Kidney (tissue), 14 donors: Measurements from ENCODE around the gene ISM2. TPM values are rescaled to one million over a fixed set of nuclear protein-coding genes. Genes with fewer than 3 reads are reported as not detected.

Experiments used
- DNase-seq, 5 donors: peaks; one replicate each; pipeline ENCODE4 v3.0.0-alpha.2; 2013 to 2020
- FAIRE-seq: peaks from 2 replicates; lab custom pipeline; 2012; peaks lifted over from hg19 to GRCh38; lab: Jason Lieb, UNC
- H3K27ac ChIP-seq, 2 donors: one replicate each; pipeline ENCODE4 v1.7.0; 2013; ENCODE audit warnings: low read depth in 2 of 2, low read length in 2 of 2, inconsistent platforms in 1 of 2
- H3K27me3 ChIP-seq: one replicate; pipeline ENCODE4 v1.7.1; 2013; ENCODE audit warnings: low read length, inconsistent platforms; ENCODE audit not compliant: control insufficient read depth, insufficient read depth
- H3K36me3 ChIP-seq, 3 donors: one replicate each; pipeline versions ENCODE4 v1.7.0 to v1.7.1; 2013; ENCODE audit warnings: low read length in 3 of 3, control low read depth in 1 of 3, inconsistent platforms in 1 of 3; ENCODE audit not compliant: insufficient read depth in 3 of 3, control insufficient read depth in 2 of 3
- H3K4me1 ChIP-seq, 3 donors: one replicate each; pipeline versions ENCODE4 v1.7.0 to v1.7.1; 2013; ENCODE audit warnings: low read length in 3 of 3, inconsistent platforms in 1 of 3, low read depth in 1 of 3; ENCODE audit not compliant: control insufficient read depth in 2 of 3, insufficient read depth in 2 of 3
- H3K4me3 ChIP-seq, 3 donors: one replicate each; pipeline versions ENCODE4 v1.7.0 to v1.8.1; 2013; ENCODE audit warnings: low read length in 3 of 3, control low read depth in 1 of 3, inconsistent platforms in 1 of 3
- H3K9ac ChIP-seq, 3 donors: one replicate each; pipeline versions ENCODE4 v1.7.0 to v1.7.1; 2013; ENCODE audit warnings: low read length in 3 of 3, control low read depth in 1 of 3, inconsistent platforms in 1 of 3
- H3K9me3 ChIP-seq, 3 donors: one replicate each; pipeline versions ENCODE4 v1.7.0 to v1.7.1; 2013; ENCODE audit warnings: low read length in 3 of 3, control low read depth in 1 of 3, inconsistent platforms in 1 of 3; ENCODE audit not compliant: control insufficient read depth in 2 of 3, insufficient read depth in 1 of 3
- CTCF ChIP-seq: IDR thresholded peaks from 3 replicates; pipeline ENCODE4 v1.5.1; 2012; ENCODE audit warnings: mild to moderate bottlenecking, moderate library complexity, borderline replicate concordance; ENCODE audit not compliant: insufficient read depth; ENCODE audit errors: extremely low read depth
- intact Hi-C: fragments of 100-400 bp; cut with DNase I; formaldehyde crosslinking; loops from one replicate; pipeline ENCODE4 v1.11.1; 2022
- polyA plus RNA-seq: library from polyadenylated mRNA; stranded (reverse); fragments of 350-450 nt; fragmentation: Illumina TruSeq; extraction: RNeasy Lipid Tissue Mini Kit (QIAGEN cat#74804); gene quantifications from one replicate; pipeline ENCODE4 v1.2.3, GENCODE V29; 2014; ENCODE audit warnings: low read depth, low replicate concordance; ENCODE audit not compliant: insufficient read depth
- total RNA-seq: library from RNA; stranded (reverse); fragmentation: NEBNext Ultra II Directional; extraction: Animal tissue kit (Norgen Biotek cat#: 25700); gene quantifications from one replicate; pipeline ENCODE4 v1.2.1, GENCODE V29; 2021
- donor health status: control.
- donor health status: control.
- donor health status: control.
- donor health status: control.
- donor health status: control.
- donor health status: DM: yes; HTN: yes; CAD: no.
- donor health status: Normal renal cell carcinoma (clear cell type).

ISM2 gene
- total and polyA plus RNA-seq, 2 donors from 2014 or later: 0.57 to 0.80 TPM

- no peak for DNase-seq
- intact Hi-C loops: loop anchor here (10.0 kb wide), 1 partner anchor 216 kb away; no protein-coding TSS in a partner anchor
- no peaks in the 10 kb centered on the region for H3K36me3 ChIP-seq
Observed at GRCh38 chr14:77478796-77479195, 19.8 kb downstream of the ISM2 start.

GRCh38 chr14:77478029-77478428, 20.6 kb downstream of the ISM2 start:
- H3K36me3 ChIP-seq: no peaks in the 10 kb centered on the region
- H3K27me3 ChIP-seq: no peaks in the 10 kb centered on the region
- H3K4me3 ChIP-seq: no peak overlapping the region
- H3K27ac ChIP-seq: no peak overlapping the region
- TF ChIP-seq CTCF: no peak
- no peaks in the 10 kb centered on the region for H3K9me3 ChIP-seq
- peaks cover 0 to 6% (median 0%) of the 10 kb centered on the region in 3 donors for H3K4me1 ChIP-seq
- no peak overlapping the region for H3K9ac ChIP-seq
- intact Hi-C loops: loop anchor here (10.0 kb wide), 1 partner anchor 217 kb away; no protein-coding TSS in a partner anchor
- no peak for FAIRE-seq
- no peak for DNase-seq

More at GRCh38 chr14:77478796-77479195, 19.8 kb downstream of the ISM2 start:
- no peak for FAIRE-seq
- Histone ChIP-seq H3K27me3 (no peaks in the 10 kb centered on the region), H3K4me1 (peaks cover 0 to 11% (median 1%) of the 10 kb centered on the region in 3 donors), H3K9ac (no peak overlapping the region), H3K27ac (no peak overlapping the region), H3K4me3 (no peak overlapping the region), H3K9me3 (no peaks in the 10 kb centered on the region)
- TF ChIP-seq CTCF: no peak

GRCh38 chr14:77475432-77476115, 23.0 kb downstream of the ISM2 start:
- no peak overlapping the region for H3K9ac ChIP-seq
- TF ChIP-seq CTCF: no peak
- no peaks in the 10 kb centered on the region for H3K4me1 ChIP-seq
- no peaks in the 10 kb centered on the region for H3K36me3 ChIP-seq
- DNase-seq: no peak
- intact Hi-C loops: loop anchor here (10.0 kb wide), 1 partner anchor 219 kb away; no protein-coding TSS in a partner anchor
- H3K9me3 ChIP-seq: no peaks in the 10 kb centered on the region
- H3K4me3 ChIP-seq: no peak overlapping the region
- FAIRE-seq: no peak
- H3K27me3 ChIP-seq: no peaks in the 10 kb centered on the region
- H3K27ac ChIP-seq: no peak overlapping the region
